Activated CD8-positive, alpha-beta T cell treated with anti-CD3 and anti-CD28 coated beads for 36 hours (primary cell): ENCODE results near the gene SP100. TPM values are rescaled to one million over a fixed set of nuclear protein-coding genes. Genes with fewer than 3 reads are reported as not detected.

Experiments
- ATAC-seq: fragments of 200-7000 bp; cut with Tn5 transposase; one replicate; pipeline ENCODE4 v1.10.0; 2021; ENCODE audit warnings: mild to moderate bottlenecking, moderate library complexity
- CTCF ChIA-PET: fragments of 350-600 bp; sonication (Branson Sonifier 250); formaldehyde crosslinking; loops from one replicate; lab custom pipeline; 2021; ENCODE audit warnings: antibody characterized with exemption; lab: Charles Lee
- POLR2A ChIA-PET: fragments of 350-600 bp; sonication (Branson Sonifier 250); formaldehyde crosslinking; loops from one replicate; lab custom pipeline; 2021; ENCODE audit warnings: antibody characterized with exemption; lab: Charles Lee
- DNase-seq: peaks from one replicate; pipeline ENCODE4 v3.0.0-alpha.2; 2020
- H3K27ac Mint-ChIP-seq: one replicate; pipeline ENCODE4 v1.8.0; 2021; ENCODE audit warnings: mild to moderate bottlenecking, mixed read lengths
- H3K27me3 Mint-ChIP-seq: one replicate; pipeline ENCODE4 v1.8.0; 2021; ENCODE audit warnings: mixed read lengths
- H3K36me3 Mint-ChIP-seq: one replicate; pipeline ENCODE4 v1.8.0; 2021; ENCODE audit warnings: low read depth, mixed read lengths
- H3K4me1 Mint-ChIP-seq: one replicate; pipeline ENCODE4 v1.8.0; 2021; ENCODE audit warnings: low read depth, mixed read lengths
- H3K4me3 Mint-ChIP-seq: one replicate; pipeline ENCODE4 v1.8.0; 2021; ENCODE audit warnings: mild to moderate bottlenecking, moderate library complexity, mixed read lengths
- H3K9me3 Mint-ChIP-seq: one replicate; pipeline ENCODE4 v1.8.0; 2021; ENCODE audit warnings: mixed read lengths
- intact Hi-C: fragments of 100-400 bp; cut with micrococcal nuclease; formaldehyde crosslinking; loops from one replicate; pipeline ENCODE4 v1.10.0; 2022
- total RNA-seq, 2 experiments: library from RNA; stranded (reverse); gene quantifications; one replicate each; pipeline ENCODE4 v1.2.3, GENCODE V29; 2021
- TF ChIP-seq, protein P1 (sequence below): fragments of 200-600 bp; IDR thresholded peaks from one replicate; pipeline ENCODE4 v1.8.0; 2022; ENCODE audit warnings: antibody characterized with exemption, mild to moderate bottlenecking

Gene SP100
- total RNA-seq, 2 experiments from 2014 or later: 108 TPM

DNA sequence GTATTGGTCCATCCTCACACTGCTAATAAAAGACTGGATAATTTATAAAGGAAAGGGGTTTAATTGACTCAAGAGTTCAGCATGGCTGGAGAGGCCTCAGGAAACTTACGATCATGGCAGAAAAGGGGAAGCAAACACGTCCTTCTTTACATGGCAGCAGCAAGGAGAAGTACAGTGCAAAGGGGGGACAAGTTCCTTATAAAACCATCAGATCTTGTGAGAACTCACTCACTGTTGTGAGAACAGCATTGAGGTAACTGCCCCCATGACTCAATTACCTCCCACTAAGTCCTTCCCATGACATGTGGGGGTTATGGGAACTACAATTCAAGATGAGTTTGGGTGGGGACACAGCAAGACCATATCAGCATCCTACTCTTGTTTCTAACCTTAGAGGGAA is 37.0 kb downstream of the SP100 start:
- peaks cover 90% of the 10 kb centered on the region for H3K36me3 Mint-ChIP-seq
- TF ChIP-seq, protein P1, sequence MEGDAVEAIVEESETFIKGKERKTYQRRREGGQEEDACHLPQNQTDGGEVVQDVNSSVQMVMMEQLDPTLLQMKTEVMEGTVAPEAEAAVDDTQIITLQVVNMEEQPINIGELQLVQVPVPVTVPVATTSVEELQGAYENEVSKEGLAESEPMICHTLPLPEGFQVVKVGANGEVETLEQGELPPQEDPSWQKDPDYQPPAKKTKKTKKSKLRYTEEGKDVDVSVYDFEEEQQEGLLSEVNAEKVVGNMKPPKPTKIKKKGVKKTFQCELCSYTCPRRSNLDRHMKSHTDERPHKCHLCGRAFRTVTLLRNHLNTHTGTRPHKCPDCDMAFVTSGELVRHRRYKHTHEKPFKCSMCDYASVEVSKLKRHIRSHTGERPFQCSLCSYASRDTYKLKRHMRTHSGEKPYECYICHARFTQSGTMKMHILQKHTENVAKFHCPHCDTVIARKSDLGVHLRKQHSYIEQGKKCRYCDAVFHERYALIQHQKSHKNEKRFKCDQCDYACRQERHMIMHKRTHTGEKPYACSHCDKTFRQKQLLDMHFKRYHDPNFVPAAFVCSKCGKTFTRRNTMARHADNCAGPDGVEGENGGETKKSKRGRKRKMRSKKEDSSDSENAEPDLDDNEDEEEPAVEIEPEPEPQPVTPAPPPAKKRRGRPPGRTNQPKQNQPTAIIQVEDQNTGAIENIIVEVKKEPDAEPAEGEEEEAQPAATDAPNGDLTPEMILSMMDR: no peak
- H3K27ac Mint-ChIP-seq: no peak overlapping the region
- ChIA-PET POLR2A (no interaction called here), CTCF (no interaction called here)
- peaks cover 69% of the 10 kb centered on the region for H3K4me1 Mint-ChIP-seq
- ATAC-seq (no peak), DNase-seq (no peak)
- no peak overlapping the region for H3K4me3 Mint-ChIP-seq
- intact Hi-C loops: no loop called here
- H3K27me3 Mint-ChIP-seq: no peaks in the 10 kb centered on the region
- peaks cover 17% of the 10 kb centered on the region for H3K9me3 Mint-ChIP-seq

DNA sequence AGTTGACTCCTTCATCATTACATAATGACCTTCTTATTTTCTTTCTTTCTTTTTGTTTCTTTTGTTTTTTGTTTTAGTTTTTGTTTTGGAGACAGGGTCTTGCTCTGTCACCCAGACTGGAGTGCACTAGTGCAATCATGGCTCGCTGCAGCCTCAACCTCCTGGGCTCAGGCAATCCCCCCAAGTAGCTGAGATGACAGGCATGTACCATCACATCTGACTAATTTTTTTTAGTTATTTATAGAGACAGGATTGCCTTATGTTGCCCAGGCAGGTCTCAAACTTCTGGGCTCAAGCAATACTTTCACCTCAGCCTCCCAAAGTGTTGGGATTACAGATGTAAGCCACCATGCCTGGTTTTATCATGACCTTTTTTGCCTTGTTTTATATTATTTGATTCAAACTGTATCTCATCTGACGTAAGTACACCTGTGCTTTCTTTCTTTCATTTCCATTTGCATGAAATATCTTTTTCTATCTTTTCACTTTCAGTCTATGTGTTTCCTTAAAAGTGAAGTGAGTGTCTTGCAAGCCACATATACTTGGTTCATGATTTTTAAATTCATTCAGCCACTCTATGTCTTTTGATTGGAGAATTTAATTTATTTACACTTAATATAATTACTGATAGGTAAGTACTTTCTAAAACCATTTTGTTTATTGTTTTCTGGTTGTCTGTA is 39.1 kb downstream of the SP100 start:
- TF ChIP-seq, protein P1: no peak
- intact Hi-C loops: no loop called here
- CTCF ChIA-PET: no interaction called here
- ATAC-seq: no peak
- no peaks in the 10 kb centered on the region for H3K27me3 Mint-ChIP-seq
- DNase-seq: no peak
- POLR2A ChIA-PET: no interaction called here
- H3K4me3 Mint-ChIP-seq: no peak overlapping the region
- peaks cover 69% of the 10 kb centered on the region for H3K4me1 Mint-ChIP-seq
- peaks cover 17% of the 10 kb centered on the region for H3K9me3 Mint-ChIP-seq
- H3K36me3 Mint-ChIP-seq: peaks cover 91% of the 10 kb centered on the region
- no peak overlapping the region for H3K27ac Mint-ChIP-seq

DNA sequence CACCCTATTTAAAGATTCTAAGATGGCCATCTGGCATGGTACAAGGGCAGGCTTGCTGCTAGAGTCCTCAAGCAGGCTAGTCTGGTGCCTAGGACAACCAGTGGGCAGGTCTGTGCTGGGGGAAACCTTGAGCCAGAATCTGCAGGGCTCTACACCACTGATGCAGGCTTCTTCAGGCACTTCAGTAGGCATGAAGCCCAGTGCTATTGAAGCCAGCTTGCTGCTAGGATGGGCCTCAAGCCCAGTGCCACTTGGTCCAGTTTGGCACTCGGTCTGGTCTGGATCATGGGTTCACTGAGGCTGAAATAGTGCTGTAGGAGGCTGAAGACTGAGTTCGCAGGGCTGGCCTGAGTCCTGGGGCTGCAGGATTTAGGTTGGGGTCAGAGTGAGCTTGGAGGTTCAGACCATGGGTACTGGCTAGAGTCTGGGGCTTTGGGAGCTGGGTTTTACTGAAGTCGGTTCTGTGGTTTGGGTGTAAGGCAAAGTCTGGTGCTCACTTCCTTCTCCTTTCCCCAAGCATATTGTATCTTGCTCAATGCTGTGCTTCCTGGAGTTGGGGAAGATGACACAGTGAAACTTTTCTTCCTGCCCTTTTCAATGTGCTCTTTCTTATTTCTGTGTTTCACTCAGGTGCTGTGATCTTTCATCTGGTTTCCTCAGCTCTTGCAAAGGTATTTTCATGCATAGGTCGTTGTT is 41.2 kb downstream of the SP100 start:
- intact Hi-C loops: no loop called here
- ATAC-seq (peak; percentile 27), DNase-seq (no peak)
- Mint-ChIP-seq H3K36me3 (peaks cover 87% of the 10 kb centered on the region), H3K9me3 (peaks cover 17% of the 10 kb centered on the region), H3K4me1 (peaks cover 63% of the 10 kb centered on the region), H3K4me3 (no peak overlapping the region), H3K27ac (peak overlapping the region; percentile 85), H3K27me3 (no peaks in the 10 kb centered on the region)
- POLR2A ChIA-PET: interaction anchor here (0.8 to 0.9 kb wide), 2 partner anchors 13 to 133 kb away, joined by 3 read pairs; no protein-coding TSS in a partner anchor
- TF ChIP-seq, protein P1: no peak
- CTCF ChIA-PET: interaction anchor here (0.9 to 1.0 kb wide), 2 partner anchors 9 to 13 kb away, joined by 3 read pairs; no protein-coding TSS in a partner anchor

DNA sequence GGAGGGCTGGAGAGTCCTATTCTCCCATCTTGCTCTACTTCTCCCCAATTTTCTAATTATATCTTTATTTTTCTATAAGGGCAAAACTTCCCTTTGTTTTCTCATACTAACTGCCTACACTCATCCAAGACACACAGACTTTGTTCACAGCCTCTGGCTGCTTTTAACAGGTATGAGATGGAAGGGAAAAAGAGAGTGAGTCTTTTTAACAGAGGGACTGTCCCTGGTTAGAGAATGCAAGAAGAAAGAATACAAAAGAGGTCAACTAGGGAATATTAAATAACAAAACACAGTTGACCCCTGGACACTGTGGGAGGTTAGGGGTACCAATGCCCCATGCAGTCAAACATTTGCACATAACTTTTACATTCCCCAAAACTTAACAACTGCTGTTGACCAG is 41.8 kb downstream of the SP100 start:
- Mint-ChIP-seq H3K9me3 (peaks cover 16% of the 10 kb centered on the region), H3K27ac (peak overlapping the region; percentile 85), H3K27me3 (no peaks in the 10 kb centered on the region), H3K4me3 (no peak overlapping the region), H3K36me3 (peaks cover 84% of the 10 kb centered on the region), H3K4me1 (peaks cover 62% of the 10 kb centered on the region)
- TF ChIP-seq, protein P1: no peak
- POLR2A ChIA-PET: no interaction called here
- DNase-seq: no peak
- ATAC-seq: peak; percentile 51
- intact Hi-C loops: no loop called here
- CTCF ChIA-PET: interaction anchor here (0.9 to 1.0 kb wide), 2 partner anchors 10 to 14 kb away, joined by 3 read pairs; no protein-coding TSS in a partner anchor

DNA sequence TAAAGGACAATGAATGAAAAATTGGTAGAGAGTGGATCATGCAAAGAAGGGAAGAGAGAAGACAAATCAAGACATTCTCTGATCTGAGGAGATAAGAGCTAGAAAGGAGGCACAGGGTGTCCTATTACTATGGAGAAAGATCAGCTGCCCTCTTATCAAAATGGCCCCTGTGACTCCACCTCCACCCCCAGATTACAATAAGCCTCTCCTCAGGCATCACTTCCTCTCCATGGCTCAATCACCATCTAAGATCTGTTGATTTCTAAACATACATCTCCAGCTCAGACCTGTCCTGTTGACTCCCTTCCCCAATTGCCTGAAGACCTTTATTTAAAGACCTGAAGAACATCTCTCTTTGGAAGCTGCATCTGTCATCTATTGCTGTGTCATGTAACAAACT is 43.2 kb downstream of the SP100 start:
- H3K9me3 Mint-ChIP-seq: peaks cover 14% of the 10 kb centered on the region
- H3K4me3 Mint-ChIP-seq: no peak overlapping the region
- CTCF ChIA-PET: interaction anchor here (1.6 kb wide), 1 partner anchor 12 kb away, joined by 3 read pairs; no protein-coding TSS in a partner anchor
- ATAC-seq (no peak), DNase-seq (no peak)
- intact Hi-C loops: no loop called here
- H3K4me1 Mint-ChIP-seq: peaks cover 47% of the 10 kb centered on the region
- peak overlapping the region; percentile 80 for H3K27ac Mint-ChIP-seq
- no peaks in the 10 kb centered on the region for H3K27me3 Mint-ChIP-seq
- TF ChIP-seq, protein P1: no peak
- POLR2A ChIA-PET: interaction anchor here (0.8 kb wide), 1 partner anchor 8 kb away, joined by 3 read pairs; no protein-coding TSS in a partner anchor
- peaks cover 78% of the 10 kb centered on the region for H3K36me3 Mint-ChIP-seq
